GM18511 (cell line): ENCODE data around the gene CCDC142.
"Not testable (repeated sequence)": the region's sequence is repeated elsewhere in the genome, so short reads cannot be mapped to it uniquely, and the experiment has no call there.

Experiments used
- ATAC-seq: cut with Tn5 transposase; IDR thresholded peaks from one replicate; pipeline ENCODE4 v1.9.1; 2021; ENCODE audit warnings: mild to moderate bottlenecking, moderate library complexity; ENCODE audit not compliant: unreplicated experiment

CCDC142 gene

DNA sequence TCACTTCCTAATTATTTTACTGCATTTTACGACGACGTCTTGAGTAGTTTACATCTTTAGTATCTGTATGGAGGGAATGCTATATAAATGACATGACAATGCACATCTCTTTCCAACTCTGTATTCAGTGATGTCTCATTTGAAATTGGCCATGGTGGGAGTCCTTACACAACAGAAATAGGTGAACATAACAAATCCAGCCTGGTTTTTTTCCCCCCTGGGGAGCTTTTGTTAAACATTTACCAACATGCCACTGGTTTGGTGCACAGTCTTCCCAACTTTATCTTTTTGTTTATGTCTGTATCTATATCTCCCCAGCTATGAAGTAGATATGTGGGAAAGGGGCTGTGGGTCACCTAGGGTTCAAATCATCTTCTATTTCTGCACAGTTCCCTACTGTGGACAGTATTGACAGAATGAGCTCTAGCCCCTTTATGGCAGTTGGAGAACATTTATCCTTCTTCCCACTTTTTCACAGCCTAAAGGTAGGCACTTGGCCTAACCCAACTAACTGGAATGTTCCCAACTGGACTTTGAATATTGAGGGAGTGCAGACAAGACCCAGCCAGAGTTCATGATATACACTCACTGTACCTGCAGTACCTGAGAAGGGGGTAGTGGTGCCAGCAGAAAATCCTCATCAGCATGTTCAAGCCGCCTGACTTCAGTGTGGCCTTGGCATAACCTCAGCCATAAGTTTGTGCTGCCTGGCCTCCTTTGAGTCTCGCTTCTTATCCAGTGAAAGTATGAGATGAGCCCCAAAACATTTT lies 35.4 kb downstream of the CCDC142 start:
- no peak for ATAC-seq

- no peak for ATAC-seq
Measured at GRCh38 chr2:74444498-74445318, 38.1 kb downstream of the CCDC142 start.

GRCh38 chr2:74442483-74443297 lies 40.1 kb downstream of the CCDC142 start:
- ATAC-seq = not testable (repeated sequence)

DNA sequence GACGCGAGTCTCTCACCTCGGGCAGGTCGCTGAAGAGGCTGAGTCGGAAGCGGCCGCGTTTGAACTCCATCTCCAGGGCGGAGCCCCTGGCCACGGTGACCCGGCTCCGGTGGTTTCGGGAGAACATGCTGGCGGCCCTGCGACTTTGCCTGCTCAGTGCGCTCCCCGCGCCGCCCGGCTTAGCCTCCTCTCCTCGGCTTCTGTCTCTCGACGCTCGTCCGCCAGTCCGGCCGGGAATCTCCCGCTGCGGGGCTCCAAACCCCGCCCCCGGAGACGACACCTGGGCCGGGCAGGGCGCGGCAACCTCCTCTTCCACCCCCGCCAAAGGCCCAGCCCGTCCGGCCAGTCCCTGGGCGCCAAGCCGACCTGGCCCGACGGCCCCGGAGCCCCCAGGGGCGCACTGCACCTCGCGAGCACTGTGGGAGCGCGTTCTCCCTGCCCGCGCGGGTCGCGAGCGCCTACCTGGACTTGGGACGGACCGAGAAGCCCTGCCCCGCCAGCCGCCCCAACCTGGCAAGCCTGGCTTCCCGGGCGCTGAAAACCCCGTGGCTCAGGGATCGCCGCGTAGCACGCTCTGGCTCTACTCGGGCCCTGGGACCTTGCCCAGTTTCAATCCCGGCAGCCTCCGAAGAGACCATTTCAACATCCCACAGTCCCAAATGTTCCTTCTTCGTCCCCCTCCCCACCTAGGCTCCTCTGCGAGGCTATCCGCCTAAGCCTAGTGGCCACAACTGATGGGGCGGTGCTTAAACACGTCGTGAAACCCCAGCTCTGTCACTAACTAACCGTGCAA lies 40.9 kb downstream of the CCDC142 start, which contains the start of gene RTKN:
RTKN (minus strand) TSS at position 248 of the 793 bp plus-strand sequence; CDS start at position 127, 121 bp downstream.
- peak; percentile 33 for ATAC-seq

DNA sequence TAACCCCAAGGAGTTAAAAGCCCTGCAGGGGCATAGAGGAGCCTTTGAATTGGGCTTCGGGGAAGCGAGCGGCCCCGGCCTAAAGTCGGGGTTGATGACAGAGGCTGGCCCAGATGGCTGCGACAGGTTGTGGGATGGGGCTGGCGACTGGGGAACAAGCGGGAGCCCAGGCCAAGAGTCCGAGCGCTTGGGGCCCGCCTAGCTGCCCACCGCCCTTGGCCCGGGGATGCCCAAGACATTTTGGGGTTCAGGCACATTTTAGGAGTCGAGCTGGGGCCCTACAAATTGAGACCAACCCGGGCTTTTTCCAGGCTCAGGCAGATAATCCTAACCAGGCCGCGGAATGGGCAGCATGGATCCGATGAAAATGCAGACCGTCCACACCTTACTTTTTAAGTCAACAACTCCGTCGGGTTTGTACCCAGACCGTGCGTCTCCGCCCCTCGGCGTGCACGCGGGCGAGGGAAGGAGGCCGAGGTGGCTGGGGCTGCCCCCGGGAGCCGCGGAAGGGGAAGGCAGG lies 41.6 kb downstream of the CCDC142 start:
- no peak for ATAC-seq

GRCh38 chr2:74440378-74441169 lies 42.2 kb downstream of the CCDC142 start:
- ATAC-seq = peak; percentile 88

GRCh38 chr2:74439803-74440377 lies 42.9 kb downstream of the CCDC142 start:
- peak; percentile 1 for ATAC-seq

GRCh38 chr2:74439373-74439772 lies 43.4 kb downstream of the CCDC142 start:
- ATAC-seq = no peak

DNA sequence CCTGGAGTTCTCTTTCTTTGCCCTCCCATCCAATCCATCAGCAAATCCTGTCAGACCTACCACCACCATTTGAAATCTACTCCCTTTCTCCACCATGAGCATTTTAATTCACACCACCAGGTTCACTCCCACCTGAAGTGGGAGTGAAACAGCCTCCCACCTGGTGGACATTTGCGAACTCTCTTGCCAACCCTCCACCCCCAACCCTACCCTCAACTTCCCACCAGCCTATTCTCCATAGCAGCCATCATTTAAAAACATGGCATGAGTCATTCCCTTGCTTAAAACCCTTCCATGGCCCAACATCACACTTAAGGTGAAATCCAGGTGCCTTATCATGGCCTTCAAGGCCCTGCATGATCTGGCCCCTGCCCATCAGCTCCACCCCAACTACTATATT lies 44.5 kb downstream of the CCDC142 start:
- no peak for ATAC-seq

- ATAC-seq = no peak
Measured at GRCh38 chr2:74436848-74437695, 45.7 kb downstream of the CCDC142 start.

DNA sequence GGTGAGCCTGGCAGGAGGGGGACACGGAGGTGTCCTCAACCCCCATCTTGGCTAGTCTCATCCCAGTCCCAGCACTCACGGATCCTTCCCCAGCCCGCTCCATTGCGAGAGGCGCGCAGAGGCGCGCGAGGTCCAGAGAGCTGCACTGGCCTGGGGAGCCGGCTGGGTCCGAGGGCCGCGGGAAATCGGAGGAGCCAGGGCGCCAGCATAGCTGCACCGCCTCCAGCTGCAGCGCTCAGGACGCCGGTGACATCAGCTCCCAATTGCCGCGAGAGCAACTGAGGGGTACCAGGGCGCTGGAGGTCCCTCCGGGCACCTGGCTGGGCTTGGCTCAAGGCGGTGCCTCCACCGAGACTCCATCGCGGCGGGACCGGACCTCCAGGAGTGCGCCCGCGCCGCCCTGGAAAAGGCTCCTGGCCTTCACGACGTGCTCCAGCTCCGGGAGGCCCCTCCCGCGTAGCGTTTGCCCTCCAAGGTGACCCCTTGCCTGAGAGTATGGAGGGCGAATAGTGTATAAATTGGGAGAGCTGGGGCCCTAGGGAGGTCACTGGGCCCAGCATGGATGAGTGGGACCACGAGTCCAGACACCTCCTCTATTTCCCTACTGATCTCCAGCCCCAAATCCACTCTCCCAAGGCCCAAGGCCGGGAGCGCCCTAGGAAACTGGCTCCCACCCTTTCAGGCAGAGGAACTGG lies 46.5 kb downstream of the CCDC142 start:
- no peak for ATAC-seq

DNA sequence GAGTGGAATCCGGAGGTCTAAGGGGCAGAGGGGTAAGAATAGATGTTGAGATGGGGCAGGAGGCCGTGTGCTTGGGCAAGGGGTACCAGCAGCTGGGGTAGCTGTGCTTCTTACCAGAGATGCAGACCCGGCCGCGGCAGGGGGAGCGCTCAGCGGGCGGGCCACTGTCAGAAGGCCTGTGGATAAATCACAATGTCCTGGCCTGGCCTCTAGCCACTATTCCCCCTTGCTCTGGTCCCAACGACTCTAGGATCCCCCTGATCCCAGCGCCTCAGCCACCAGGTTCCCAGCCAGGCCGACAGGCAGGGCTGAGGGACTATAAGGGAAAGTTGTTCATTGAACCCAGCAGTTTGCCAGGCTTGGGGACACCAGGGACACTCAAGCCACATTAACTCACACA lies 52.3 kb downstream of the CCDC142 start:
- no peak for ATAC-seq

- ATAC-seq = no peak
Measured at GRCh38 chr2:74429487-74430451, 53.0 kb downstream of the CCDC142 start.

DNA sequence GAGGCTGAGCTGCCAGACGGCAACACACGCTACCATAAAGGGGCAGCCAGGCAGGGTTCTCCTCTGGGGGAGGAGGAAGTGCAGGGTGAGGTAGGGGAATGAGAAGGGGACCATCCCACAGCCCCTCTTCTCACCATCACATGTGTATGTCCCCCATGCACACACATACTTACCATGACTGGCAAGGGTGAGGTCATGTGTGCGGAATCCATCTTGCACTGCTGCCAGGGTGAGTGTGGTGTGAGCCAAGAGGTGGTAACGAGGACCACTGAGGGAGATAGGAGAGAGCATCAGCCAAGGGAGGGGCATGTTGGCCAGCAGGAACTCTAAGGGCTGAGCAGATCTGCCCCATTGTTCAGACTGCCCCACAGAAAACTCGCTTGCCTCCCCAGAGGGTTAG lies 54.1 kb downstream of the CCDC142 start:
- no peak for ATAC-seq

GRCh38 chr2:74427551-74427950 lies 55.2 kb downstream of the CCDC142 start:
- no peak for ATAC-seq

- ATAC-seq = no peak
Measured at GRCh38 chr2:74426181-74426758, 56.5 kb downstream of the CCDC142 start.
